ENCODE data around the gene TRERF1.

DNA sequence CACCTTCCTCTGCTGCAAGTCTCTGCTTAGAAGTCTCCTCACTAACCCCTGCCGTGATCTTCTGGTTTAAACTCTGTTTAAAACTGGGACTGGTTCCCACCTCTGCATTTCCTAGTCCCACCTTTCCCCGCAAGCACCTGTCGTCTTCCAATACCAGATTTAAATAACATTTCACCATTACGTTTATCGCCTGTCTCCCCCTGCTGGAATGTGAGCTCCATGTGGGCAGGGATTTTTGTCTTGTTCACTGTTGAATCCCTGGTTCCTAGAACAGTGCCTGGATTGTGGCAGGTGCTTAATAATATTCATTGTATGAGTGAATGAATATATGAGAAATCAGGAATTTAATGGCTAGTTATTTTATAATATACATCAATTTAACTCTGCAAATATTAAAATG is 275.9 kb downstream of the TRERF1 start:
- TF ChIP-seq, protein P1, sequence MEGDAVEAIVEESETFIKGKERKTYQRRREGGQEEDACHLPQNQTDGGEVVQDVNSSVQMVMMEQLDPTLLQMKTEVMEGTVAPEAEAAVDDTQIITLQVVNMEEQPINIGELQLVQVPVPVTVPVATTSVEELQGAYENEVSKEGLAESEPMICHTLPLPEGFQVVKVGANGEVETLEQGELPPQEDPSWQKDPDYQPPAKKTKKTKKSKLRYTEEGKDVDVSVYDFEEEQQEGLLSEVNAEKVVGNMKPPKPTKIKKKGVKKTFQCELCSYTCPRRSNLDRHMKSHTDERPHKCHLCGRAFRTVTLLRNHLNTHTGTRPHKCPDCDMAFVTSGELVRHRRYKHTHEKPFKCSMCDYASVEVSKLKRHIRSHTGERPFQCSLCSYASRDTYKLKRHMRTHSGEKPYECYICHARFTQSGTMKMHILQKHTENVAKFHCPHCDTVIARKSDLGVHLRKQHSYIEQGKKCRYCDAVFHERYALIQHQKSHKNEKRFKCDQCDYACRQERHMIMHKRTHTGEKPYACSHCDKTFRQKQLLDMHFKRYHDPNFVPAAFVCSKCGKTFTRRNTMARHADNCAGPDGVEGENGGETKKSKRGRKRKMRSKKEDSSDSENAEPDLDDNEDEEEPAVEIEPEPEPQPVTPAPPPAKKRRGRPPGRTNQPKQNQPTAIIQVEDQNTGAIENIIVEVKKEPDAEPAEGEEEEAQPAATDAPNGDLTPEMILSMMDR (IDR thresholded peaks at IDR 0.05; ENCODE audit: control extremely low read depth in 1 of 3, insufficient read depth in 1 of 3, low read depth in 1 of 3, low read length in 3 of 3) = peak; percentile 34 to 69 (median 61)
- peak; percentile 70 for TF ChIP-seq RAD21 (IDR thresholded peaks at IDR 0.05 in 1 of 2, conservative IDR thresholded peaks at IDR 0.05 in 1 of 2; ENCODE audit: low read depth in 2 of 2, low read length in 2 of 2)
- TF ChIP-seq EGR1 (IDR thresholded peaks at IDR 0.05; ENCODE audit: borderline replicate concordance, low read depth, low read length) = no peak
- TF ChIP-seq, protein P2, sequence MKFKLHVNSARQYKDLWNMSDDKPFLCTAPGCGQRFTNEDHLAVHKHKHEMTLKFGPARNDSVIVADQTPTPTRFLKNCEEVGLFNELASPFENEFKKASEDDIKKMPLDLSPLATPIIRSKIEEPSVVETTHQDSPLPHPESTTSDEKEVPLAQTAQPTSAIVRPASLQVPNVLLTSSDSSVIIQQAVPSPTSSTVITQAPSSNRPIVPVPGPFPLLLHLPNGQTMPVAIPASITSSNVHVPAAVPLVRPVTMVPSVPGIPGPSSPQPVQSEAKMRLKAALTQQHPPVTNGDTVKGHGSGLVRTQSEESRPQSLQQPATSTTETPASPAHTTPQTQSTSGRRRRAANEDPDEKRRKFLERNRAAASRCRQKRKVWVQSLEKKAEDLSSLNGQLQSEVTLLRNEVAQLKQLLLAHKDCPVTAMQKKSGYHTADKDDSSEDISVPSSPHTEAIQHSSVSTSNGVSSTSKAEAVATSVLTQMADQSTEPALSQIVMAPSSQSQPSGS (IDR thresholded peaks at IDR 0.05; ENCODE audit: low read length) = no peak
- TF ChIP-seq POLR2A (IDR thresholded peaks at IDR 0.05; ENCODE audit: control extremely low read depth in 1 of 2, low read depth in 2 of 2, low read length in 2 of 2) = no peak
- TF ChIP-seq HDAC6 (IDR thresholded peaks at IDR 0.05; ENCODE audit: low read depth, low read length) = no peak
- TF ChIP-seq POLR2AphosphoS5 (IDR thresholded peaks at IDR 0.05; ENCODE audit: low read depth, low read length) = no peak
- TF ChIP-seq GTF2F1 (IDR thresholded peaks at IDR 0.05; ENCODE audit: borderline replicate concordance, low read depth, low read length) = no peak
- no peak for TF ChIP-seq CBX8 (IDR thresholded peaks at IDR 0.05; ENCODE audit: borderline replicate concordance, low read depth, low read length)

Measured in H1 (cell line).